K562 (cell line): Measurements from ENCODE around the gene GRIK1. TPM values are rescaled to one million over a fixed set of nuclear protein-coding genes. Genes with fewer than 3 reads are reported as not detected.

ENCODE experiments used
- ATAC-seq: fragments of 200-7000 bp; cut with Tn5 transposase; 3 replicates; pipeline ENCODE4 v1.9.1; 2020; ENCODE audit warnings: moderate library complexity
- BruUV-seq: library from RNA; stranded (reverse); fragments of 400-500 nt; replicated peaks from 2 replicates; lab custom pipeline; 2021; lab: Mats Ljungman, UMichigan
- CTCF ChIA-PET: fragments of 300-600 bp; formaldehyde crosslinking; extraction: SDS; loops from one replicate; lab custom pipeline; 2021; ENCODE audit warnings: low intra/inter-chr PET ratio; lab: Yijun Ruan, JAX
- POLR2A ChIA-PET: fragments of 300-600, 350-650 bp; sonication (Branson Sonifier 250); formaldehyde crosslinking; extraction: SDS; loops from one replicate; lab custom pipeline; 2021; ENCODE audit warnings: antibody characterized with exemption, inconsistent platforms; lab: Yijun Ruan, JAX
- DNase-seq, 4 experiments: peaks; one replicate each; pipeline versions ENCODE4 v3.0.0 to v3.0.0-alpha.2; 2011 to 2018; ENCODE audit warnings: low spot score in 3 of 4, mixed read lengths in 3 of 4; ENCODE audit errors: extremely low read depth in 1 of 4
- FAIRE-seq: peaks from 2 replicates; lab custom pipeline; 2011; peaks lifted over from hg19 to GRCh38; lab: Jason Lieb, UNC
- H2AFZ ChIP-seq: 2 replicates; pipeline ENCODE4 v1.6.0; 2011; ENCODE audit warnings: low read depth, low read length, control low read depth, inconsistent platforms
- H3K27ac ChIP-seq: fragments of 200-600 bp; 3 replicates; pipeline ENCODE4 v1.8.0; 2011; ENCODE audit warnings: low read depth, mild to moderate bottlenecking, control low read depth, inconsistent platforms, low read length, moderate library complexity, mixed read lengths; ENCODE audit errors: extremely low read depth
- H3K27me3 ChIP-seq, 2 experiments: fragments of 300-600 bp in 1 of 2; 2 replicates in 1 of 2; 3 replicates in 1 of 2; pipeline versions ENCODE4 v1.6.0 to v1.8.0; 2011; ENCODE audit warnings: inconsistent platforms in 2 of 2, low read length in 2 of 2, mild to moderate bottlenecking in 1 of 2, mixed read lengths in 1 of 2, moderate library complexity in 1 of 2; ENCODE audit not compliant: control insufficient read depth in 2 of 2, insufficient read depth in 2 of 2
- H3K36me3 ChIP-seq: fragments of 300-600 bp; 3 replicates; pipeline ENCODE4 v1.8.0; 2011; ENCODE audit warnings: mild to moderate bottlenecking, low read length, inconsistent platforms; ENCODE audit not compliant: control insufficient read depth, insufficient read depth
- H3K4me1 ChIP-seq, 2 experiments: fragments of 200-600 bp in 1 of 2; replicated peaks in 1 of 2; 2 replicates in 1 of 2; 3 replicates in 1 of 2; pipeline versions ENCODE4 v1.5.1 to v1.8.0; 2011; ENCODE audit warnings: inconsistent platforms in 2 of 2, low read length in 2 of 2, mild to moderate bottlenecking in 1 of 2, mixed read lengths in 1 of 2, moderate library complexity in 1 of 2; ENCODE audit not compliant: control insufficient read depth in 2 of 2, insufficient read depth in 2 of 2
- H3K4me2 ChIP-seq: 2 replicates; pipeline ENCODE4 v1.6.1; 2011; ENCODE audit warnings: low read length, control low read depth, inconsistent platforms, mixed read lengths; ENCODE audit not compliant: insufficient read depth
- H3K4me3 ChIP-seq: fragments of 200-600 bp; sonication (generic), shearing (Covaris generic); 2 replicates; pipeline ENCODE4 v1.5.1; 2016; ENCODE audit warnings: control low read depth, inconsistent platforms
- H3K79me2 ChIP-seq: fragments of 200-600 bp; 3 replicates; pipeline ENCODE4 v1.8.0; 2011; ENCODE audit warnings: low read length, inconsistent platforms; ENCODE audit not compliant: control insufficient read depth, insufficient read depth
- H3K9ac ChIP-seq, 2 experiments: 2 replicates each; pipeline versions ENCODE4 v1.6.0 to v1.6.1; 2011; ENCODE audit warnings: low read depth in 2 of 2, low read length in 2 of 2, control low read depth in 1 of 2, inconsistent platforms in 1 of 2, mild to moderate bottlenecking in 1 of 2, mixed read lengths in 1 of 2; ENCODE audit not compliant: insufficient read depth in 1 of 2
- H3K9me1 ChIP-seq: one replicate; pipeline ENCODE4 v1.6.0; 2011; ENCODE audit warnings: inconsistent platforms, mild to moderate bottlenecking, low read length, moderate library complexity; ENCODE audit not compliant: control insufficient read depth, insufficient read depth
- H3K9me3 ChIP-seq: replicated peaks from 2 replicates; pipeline ENCODE4 v1.5.1; 2011; ENCODE audit warnings: low read depth, low read length, inconsistent platforms; ENCODE audit not compliant: control insufficient read depth, insufficient read depth
- H4K20me1 ChIP-seq: replicated peaks from 2 replicates; pipeline ENCODE4 v1.6.1; 2011; ENCODE audit warnings: low read length, inconsistent platforms, mixed read lengths; ENCODE audit not compliant: control insufficient read depth, insufficient read depth
- DPF2 ChIP-seq: fragments of 450-650 bp; IDR thresholded peaks from 2 replicates; pipeline ENCODE4 v1.6.1; 2016
- FUS ChIP-seq: fragments of 200-400 bp; formaldehyde crosslinking; optimal IDR thresholded peaks from 2 replicates; pipeline ENCODE3; 2017; ENCODE audit warnings: low read depth, low read length
- HDAC6 ChIP-seq: IDR thresholded peaks from 2 replicates; pipeline ENCODE4 v1.6.1; 2012; ENCODE audit warnings: low read depth, mild to moderate bottlenecking, control low read depth, inconsistent platforms, low read length, moderate library complexity
- KDM1A ChIP-seq, 2 experiments: fragments of 450-650 bp; IDR thresholded peaks; 2 replicates each; pipeline ENCODE4 v1.6.1; 2016; ENCODE audit warnings: mild to moderate bottlenecking in 2 of 2
- MXD1 ChIP-seq: fragments of 250-450 bp; sonication (Bioruptor Pico); IDR thresholded peaks from 2 replicates; pipeline ENCODE4 v1.8.0; 2021; ENCODE audit warnings: borderline replicate concordance, mild to moderate bottlenecking, moderate library complexity; ENCODE audit not compliant: poor library complexity, severe bottlenecking
- SIN3A ChIP-seq, 2 experiments: fragments of 150-350 bp in 1 of 2; IDR thresholded peaks; 2 replicates each; pipeline ENCODE4 v1.6.1; 2011 to 2016; ENCODE audit warnings: borderline replicate concordance in 2 of 2, low read depth in 2 of 2, low read length in 2 of 2, mild to moderate bottlenecking in 2 of 2, moderate library complexity in 2 of 2; ENCODE audit not compliant: control insufficient read depth in 1 of 2
- WGBS: fragments of 100-300 bp; shearing (Covaris generic); methylation state at CpG from one replicate; pipeline ENCODE4 v1.1.6; 2016; ENCODE audit warnings: low coverage, mixed read lengths; ENCODE audit not compliant: insufficient coverage; ENCODE audit errors: missing lambda C conversion rate; 5-methylcytosine and 5-hydroxymethylcytosine counted together
- in situ Hi-C: fragments of 300-500 bp; cut with MboI; formaldehyde crosslinking; loops from 4 replicates; pipeline ENCODE4 v1.15.0; 2018; ENCODE audit warnings: inconsistent platforms, mixed read lengths
- intact Hi-C: fragments of 100-400 bp; cut with micrococcal nuclease; formaldehyde crosslinking; loops from 2 replicates; pipeline ENCODE4 v1.14.2; 2022
- polyA plus RNA-seq, 8 experiments: library from polyadenylated mRNA; depleted of rRNA in 4 of 8; stranded (reverse) in 5 of 8; unstranded in 3 of 8; fragments of >200 nt; fragmentation: Nextera tagmentation in 2 of 8; fragmentation: Illumina TruSeq in 1 of 8; extraction: Ambion mirVana in 2 of 8; extraction: Trizol in 1 of 8; gene quantifications; 2 replicates each; pipeline versions ENCODE4 v1.2.1 to v1.2.3, GENCODE V29; 2011 to 2014; ENCODE audit warnings: inconsistent platforms in 1 of 8, missing spikeins in 1 of 8
- total RNA-seq, 7 experiments: library from RNA; depleted of rRNA in 6 of 7; stranded (reverse); fragments of >200 nt in 6 of 7; fragmentation: Illumina TruSeq in 2 of 7; extraction: Trizol in 2 of 7; gene quantifications; 2 replicates each; pipeline versions ENCODE4 v1.2.1 to v1.2.3, GENCODE V29; 2011 to 2021; ENCODE audit warnings: low replicate concordance in 1 of 7
- TF ChIP-seq, protein P1 (sequence below), 2 experiments: IDR thresholded peaks; 2 replicates each; pipeline ENCODE4 v1.6.1; 2012; ENCODE audit warnings: improper control_type of control experiment in 2 of 2, low read depth in 2 of 2, low read length in 2 of 2, borderline replicate concordance in 1 of 2
- TF ChIP-seq, protein P2 (sequence below): IDR thresholded peaks from 2 replicates; pipeline ENCODE4 v1.6.1; 2014; ENCODE audit warnings: antibody characterized with exemption
- TF ChIP-seq, protein P3 (sequence below): fragments of 450-650 bp; IDR thresholded peaks from 2 replicates; pipeline ENCODE4 v1.6.1; 2016; ENCODE audit warnings: borderline replicate concordance
- TF ChIP-seq, protein P4 (sequence below): sonication (generic); formaldehyde crosslinking; IDR thresholded peaks from 2 replicates; pipeline ENCODE4 v1.8.1; 2023; ENCODE audit warnings: mild to moderate bottlenecking, missing genetic modification reagents

The GRIK1 gene
- total and polyA plus RNA-seq, 9 of the 15 experiments (the other 6 are each of a cell fraction or from before 2014, with no cell fraction given), result 0.17 to 2.8 (median 0.53) TPM

DNA sequence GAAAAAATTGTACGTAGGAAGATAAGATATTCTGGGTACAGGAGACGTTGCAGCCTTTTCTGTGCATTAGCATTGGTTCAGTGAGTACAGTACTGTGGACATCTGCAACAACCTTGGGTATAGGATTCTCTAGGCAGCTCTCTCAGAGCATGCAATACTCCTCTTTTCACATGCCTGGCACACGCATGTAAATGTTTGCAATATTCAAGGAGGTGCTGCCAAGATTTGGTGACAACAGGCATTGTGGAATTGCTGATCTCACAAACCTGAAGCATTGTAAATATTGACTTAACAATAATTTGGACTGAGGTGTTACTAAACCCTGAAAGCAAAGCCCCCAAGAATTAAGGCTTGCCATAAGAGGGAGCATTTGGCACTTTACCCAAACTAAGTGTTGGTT, 126.8 kb downstream of the GRIK1 start (continued):
- TF ChIP-seq, protein P1, sequence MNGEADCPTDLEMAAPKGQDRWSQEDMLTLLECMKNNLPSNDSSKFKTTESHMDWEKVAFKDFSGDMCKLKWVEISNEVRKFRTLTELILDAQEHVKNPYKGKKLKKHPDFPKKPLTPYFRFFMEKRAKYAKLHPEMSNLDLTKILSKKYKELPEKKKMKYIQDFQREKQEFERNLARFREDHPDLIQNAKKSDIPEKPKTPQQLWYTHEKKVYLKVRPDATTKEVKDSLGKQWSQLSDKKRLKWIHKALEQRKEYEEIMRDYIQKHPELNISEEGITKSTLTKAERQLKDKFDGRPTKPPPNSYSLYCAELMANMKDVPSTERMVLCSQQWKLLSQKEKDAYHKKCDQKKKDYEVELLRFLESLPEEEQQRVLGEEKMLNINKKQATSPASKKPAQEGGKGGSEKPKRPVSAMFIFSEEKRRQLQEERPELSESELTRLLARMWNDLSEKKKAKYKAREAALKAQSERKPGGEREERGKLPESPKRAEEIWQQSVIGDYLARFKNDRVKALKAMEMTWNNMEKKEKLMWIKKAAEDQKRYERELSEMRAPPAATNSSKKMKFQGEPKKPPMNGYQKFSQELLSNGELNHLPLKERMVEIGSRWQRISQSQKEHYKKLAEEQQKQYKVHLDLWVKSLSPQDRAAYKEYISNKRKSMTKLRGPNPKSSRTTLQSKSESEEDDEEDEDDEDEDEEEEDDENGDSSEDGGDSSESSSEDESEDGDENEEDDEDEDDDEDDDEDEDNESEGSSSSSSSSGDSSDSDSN (IDR thresholded peaks at IDR 0.05; ENCODE audit: borderline replicate concordance in 1 of 2, low read depth in 2 of 2, low read length in 2 of 2), result no peak

GRCh38 chr21:29810871-29811270, 128.9 kb downstream of the GRIK1 start:
- Histone ChIP-seq H3K36me3 (no peaks in the 10 kb centered on the region), H3K27me3 (no peaks in the 10 kb centered on the region), H3K9me3 (no peaks in the 10 kb centered on the region), H3K27ac (no peak overlapping the region), H3K4me3 (no peak overlapping the region), H3K79me2 (no peaks in the 10 kb centered on the region), H3K9ac (no peak overlapping the region), H3K4me2 (no peak overlapping the region), H3K4me1 (0 out of 5 replicates have a peak, but pooled peaks cover 0 to 3% of the 10 kb centered on the region in 2 experiments), H4K20me1 (no peaks in the 10 kb centered on the region), H2AFZ (peak overlapping the region; percentile 35; the same call in 1 of the 2 replicates), H3K9me1 (no peaks in the 10 kb centered on the region)
- POLR2A ChIA-PET, result interaction anchor here (0.6 to 1.6 kb wide), 4 partner anchors 9 to 39 kb away, joined by 3 to 5 read pairs (median 4); no protein-coding TSS in a partner anchor
- in situ Hi-C loops, result no loop called here
- CTCF ChIA-PET, result no interaction called here
- WGBS, result 24% methylated on average over 4 of the region's 4 CpGs
- intact Hi-C loops, result no loop called here
- FAIRE-seq (no peak), ATAC-seq (no peak), DNase-seq (no peak)
- BruUV-seq, result no TSS peak
- TF ChIP-seq, protein P2, sequence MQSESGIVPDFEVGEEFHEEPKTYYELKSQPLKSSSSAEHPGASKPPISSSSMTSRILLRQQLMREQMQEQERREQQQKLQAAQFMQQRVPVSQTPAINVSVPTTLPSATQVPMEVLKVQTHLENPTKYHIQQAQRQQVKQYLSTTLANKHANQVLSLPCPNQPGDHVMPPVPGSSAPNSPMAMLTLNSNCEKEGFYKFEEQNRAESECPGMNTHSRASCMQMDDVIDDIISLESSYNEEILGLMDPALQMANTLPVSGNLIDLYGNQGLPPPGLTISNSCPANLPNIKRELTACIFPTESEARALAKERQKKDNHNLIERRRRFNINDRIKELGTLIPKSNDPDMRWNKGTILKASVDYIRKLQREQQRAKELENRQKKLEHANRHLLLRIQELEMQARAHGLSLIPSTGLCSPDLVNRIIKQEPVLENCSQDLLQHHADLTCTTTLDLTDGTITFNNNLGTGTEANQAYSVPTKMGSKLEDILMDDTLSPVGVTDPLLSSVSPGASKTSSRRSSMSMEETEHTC, result no peak
- no peak for TF ChIP-seq HDAC6
- no peak for TF ChIP-seq FUS
- no peak for TF ChIP-seq KDM1A (IDR thresholded peaks at IDR 0.05)
- TF ChIP-seq MXD1 (CRISPR knock-in tag), result no peak
- TF ChIP-seq, protein P3, sequence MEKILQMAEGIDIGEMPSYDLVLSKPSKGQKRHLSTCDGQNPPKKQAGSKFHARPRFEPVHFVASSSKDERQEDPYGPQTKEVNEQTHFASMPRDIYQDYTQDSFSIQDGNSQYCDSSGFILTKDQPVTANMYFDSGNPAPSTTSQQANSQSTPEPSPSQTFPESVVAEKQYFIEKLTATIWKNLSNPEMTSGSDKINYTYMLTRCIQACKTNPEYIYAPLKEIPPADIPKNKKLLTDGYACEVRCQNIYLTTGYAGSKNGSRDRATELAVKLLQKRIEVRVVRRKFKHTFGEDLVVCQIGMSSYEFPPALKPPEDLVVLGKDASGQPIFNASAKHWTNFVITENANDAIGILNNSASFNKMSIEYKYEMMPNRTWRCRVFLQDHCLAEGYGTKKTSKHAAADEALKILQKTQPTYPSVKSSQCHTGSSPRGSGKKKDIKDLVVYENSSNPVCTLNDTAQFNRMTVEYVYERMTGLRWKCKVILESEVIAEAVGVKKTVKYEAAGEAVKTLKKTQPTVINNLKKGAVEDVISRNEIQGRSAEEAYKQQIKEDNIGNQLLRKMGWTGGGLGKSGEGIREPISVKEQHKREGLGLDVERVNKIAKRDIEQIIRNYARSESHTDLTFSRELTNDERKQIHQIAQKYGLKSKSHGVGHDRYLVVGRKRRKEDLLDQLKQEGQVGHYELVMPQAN, result no peak
- TF ChIP-seq SIN3A (IDR thresholded peaks at IDR 0.05; ENCODE audit: borderline replicate concordance in 2 of 2, control insufficient read depth in 1 of 2, low read depth in 2 of 2, low read length in 2 of 2), result no peak
- TF ChIP-seq, protein P4, sequence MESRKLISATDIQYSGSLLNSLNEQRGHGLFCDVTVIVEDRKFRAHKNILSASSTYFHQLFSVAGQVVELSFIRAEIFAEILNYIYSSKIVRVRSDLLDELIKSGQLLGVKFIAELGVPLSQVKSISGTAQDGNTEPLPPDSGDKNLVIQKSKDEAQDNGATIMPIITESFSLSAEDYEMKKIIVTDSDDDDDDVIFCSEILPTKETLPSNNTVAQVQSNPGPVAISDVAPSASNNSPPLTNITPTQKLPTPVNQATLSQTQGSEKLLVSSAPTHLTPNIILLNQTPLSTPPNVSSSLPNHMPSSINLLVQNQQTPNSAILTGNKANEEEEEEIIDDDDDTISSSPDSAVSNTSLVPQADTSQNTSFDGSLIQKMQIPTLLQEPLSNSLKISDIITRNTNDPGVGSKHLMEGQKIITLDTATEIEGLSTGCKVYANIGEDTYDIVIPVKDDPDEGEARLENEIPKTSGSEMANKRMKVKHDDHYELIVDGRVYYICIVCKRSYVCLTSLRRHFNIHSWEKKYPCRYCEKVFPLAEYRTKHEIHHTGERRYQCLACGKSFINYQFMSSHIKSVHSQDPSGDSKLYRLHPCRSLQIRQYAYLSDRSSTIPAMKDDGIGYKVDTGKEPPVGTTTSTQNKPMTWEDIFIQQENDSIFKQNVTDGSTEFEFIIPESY (CRISPR knock-in tag), result no peak
- no peak for TF ChIP-seq DPF2
